ENCODE measurements around the gene DMTF1.

DNA sequence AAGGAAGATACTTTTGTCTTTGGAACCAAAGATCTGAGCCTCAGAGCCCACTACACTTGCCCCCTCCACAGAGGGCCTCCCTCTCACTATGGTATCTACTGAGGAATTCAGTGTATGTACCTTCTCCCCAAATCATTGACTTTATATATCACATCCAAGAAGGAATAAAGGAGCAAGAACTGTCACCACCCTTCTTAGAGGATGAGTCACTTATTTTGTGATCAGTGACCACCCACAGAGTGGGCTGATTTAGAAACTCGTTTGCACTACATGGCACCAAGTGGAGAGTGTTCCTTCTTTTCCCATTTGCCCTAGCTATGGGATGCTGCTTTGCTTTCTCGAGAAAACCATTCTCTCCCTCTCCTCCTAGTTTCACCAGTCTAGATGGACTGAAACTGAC is 61.6 kb downstream of the DMTF1 start:
- TF ChIP-seq, protein P1, sequence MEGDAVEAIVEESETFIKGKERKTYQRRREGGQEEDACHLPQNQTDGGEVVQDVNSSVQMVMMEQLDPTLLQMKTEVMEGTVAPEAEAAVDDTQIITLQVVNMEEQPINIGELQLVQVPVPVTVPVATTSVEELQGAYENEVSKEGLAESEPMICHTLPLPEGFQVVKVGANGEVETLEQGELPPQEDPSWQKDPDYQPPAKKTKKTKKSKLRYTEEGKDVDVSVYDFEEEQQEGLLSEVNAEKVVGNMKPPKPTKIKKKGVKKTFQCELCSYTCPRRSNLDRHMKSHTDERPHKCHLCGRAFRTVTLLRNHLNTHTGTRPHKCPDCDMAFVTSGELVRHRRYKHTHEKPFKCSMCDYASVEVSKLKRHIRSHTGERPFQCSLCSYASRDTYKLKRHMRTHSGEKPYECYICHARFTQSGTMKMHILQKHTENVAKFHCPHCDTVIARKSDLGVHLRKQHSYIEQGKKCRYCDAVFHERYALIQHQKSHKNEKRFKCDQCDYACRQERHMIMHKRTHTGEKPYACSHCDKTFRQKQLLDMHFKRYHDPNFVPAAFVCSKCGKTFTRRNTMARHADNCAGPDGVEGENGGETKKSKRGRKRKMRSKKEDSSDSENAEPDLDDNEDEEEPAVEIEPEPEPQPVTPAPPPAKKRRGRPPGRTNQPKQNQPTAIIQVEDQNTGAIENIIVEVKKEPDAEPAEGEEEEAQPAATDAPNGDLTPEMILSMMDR (IDR thresholded peaks at IDR 0.05 in 2 of 3, conservative IDR thresholded peaks at IDR 0.05 in 1 of 3; ENCODE audit: borderline replicate concordance in 1 of 3, insufficient read depth in 1 of 3, low read depth in 2 of 3, low read length in 2 of 3) = no peak
- no peak for TF ChIP-seq EZH2 (IDR thresholded peaks at IDR 0.05)
- TF ChIP-seq, protein P2, sequence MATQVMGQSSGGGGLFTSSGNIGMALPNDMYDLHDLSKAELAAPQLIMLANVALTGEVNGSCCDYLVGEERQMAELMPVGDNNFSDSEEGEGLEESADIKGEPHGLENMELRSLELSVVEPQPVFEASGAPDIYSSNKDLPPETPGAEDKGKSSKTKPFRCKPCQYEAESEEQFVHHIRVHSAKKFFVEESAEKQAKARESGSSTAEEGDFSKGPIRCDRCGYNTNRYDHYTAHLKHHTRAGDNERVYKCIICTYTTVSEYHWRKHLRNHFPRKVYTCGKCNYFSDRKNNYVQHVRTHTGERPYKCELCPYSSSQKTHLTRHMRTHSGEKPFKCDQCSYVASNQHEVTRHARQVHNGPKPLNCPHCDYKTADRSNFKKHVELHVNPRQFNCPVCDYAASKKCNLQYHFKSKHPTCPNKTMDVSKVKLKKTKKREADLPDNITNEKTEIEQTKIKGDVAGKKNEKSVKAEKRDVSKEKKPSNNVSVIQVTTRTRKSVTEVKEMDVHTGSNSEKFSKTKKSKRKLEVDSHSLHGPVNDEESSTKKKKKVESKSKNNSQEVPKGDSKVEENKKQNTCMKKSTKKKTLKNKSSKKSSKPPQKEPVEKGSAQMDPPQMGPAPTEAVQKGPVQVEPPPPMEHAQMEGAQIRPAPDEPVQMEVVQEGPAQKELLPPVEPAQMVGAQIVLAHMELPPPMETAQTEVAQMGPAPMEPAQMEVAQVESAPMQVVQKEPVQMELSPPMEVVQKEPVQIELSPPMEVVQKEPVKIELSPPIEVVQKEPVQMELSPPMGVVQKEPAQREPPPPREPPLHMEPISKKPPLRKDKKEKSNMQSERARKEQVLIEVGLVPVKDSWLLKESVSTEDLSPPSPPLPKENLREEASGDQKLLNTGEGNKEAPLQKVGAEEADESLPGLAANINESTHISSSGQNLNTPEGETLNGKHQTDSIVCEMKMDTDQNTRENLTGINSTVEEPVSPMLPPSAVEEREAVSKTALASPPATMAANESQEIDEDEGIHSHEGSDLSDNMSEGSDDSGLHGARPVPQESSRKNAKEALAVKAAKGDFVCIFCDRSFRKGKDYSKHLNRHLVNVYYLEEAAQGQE (IDR thresholded peaks at IDR 0.05; ENCODE audit: low read depth) = no peak
- TF ChIP-seq RAD21 (IDR thresholded peaks at IDR 0.05; ENCODE audit: low read depth) = no peak
- TF ChIP-seq POLR2AphosphoS5 (IDR thresholded peaks at IDR 0.05; ENCODE audit: low read depth, low read length) = no peak
- no peak for TF ChIP-seq SIN3A (IDR thresholded peaks at IDR 0.05; ENCODE audit: low read depth)
- TF ChIP-seq POLR2A (IDR thresholded peaks at IDR 0.05; ENCODE audit: borderline replicate concordance, extremely low read depth, insufficient read depth, insufficient read length) = no peak
- TF ChIP-seq ZFX (IDR thresholded peaks at IDR 0.05) = no peak
- TF ChIP-seq ZNF274 (IDR thresholded peaks at IDR 0.05; ENCODE audit: low read depth, low read length) = no peak
- TF ChIP-seq FOSL1 (IDR thresholded peaks at IDR 0.05; ENCODE audit: low read depth) = no peak
